Stimulated activated CD8-positive, alpha-beta memory T cell treated with anti-CD3 and anti-CD28 coated beads, Interleukin-12 subunit alpha, Interleukin-12 subunit beta, amount 100 ng/mL, for 24 hours (primary cell): Measurements from ENCODE around the gene UST.
"Not testable (repeated sequence)": the region's sequence is repeated elsewhere in the genome, so short reads cannot be mapped to it uniquely, and the experiment has no call there.

ENCODE experiments used
- DNase-seq: peaks from one replicate; pipeline ENCODE4 v3.0.0-alpha.2; 2020; ENCODE audit errors: extremely low read depth

UST gene

GRCh38 chr6:148735989-148736388 is 10.8 kb upstream of the UST start:
- DNase-seq = no peak

DNA sequence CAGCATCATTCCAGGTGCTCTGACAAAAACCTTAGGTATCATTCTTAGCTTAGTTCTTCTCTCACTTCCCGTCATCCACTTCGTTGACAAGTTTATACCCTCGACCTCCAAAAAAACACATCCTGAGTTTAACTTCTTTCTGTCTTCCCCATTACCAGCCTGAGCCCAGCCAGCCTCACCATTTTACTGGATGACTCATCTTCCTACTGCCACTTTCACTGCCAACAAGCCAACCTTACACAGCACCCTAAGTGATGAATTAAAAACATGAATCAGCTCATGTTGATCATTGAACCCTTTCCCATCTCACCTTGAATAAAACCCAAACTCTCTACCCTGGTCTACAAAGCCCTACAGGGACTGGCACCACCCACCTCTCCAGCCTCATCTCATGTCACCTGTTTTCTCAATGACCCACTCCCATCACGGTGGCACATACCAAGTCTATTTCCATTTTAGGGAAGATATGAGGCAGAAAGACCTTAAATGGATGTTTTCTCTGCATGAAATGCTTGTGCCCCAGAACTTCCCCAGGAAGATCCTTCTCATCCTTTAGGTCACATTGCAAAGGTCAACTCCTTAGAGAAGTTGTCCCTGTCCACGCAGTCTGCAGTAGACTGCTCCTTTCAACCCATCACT is 9.9 kb upstream of the UST start:
- DNase-seq = no peak

DNA sequence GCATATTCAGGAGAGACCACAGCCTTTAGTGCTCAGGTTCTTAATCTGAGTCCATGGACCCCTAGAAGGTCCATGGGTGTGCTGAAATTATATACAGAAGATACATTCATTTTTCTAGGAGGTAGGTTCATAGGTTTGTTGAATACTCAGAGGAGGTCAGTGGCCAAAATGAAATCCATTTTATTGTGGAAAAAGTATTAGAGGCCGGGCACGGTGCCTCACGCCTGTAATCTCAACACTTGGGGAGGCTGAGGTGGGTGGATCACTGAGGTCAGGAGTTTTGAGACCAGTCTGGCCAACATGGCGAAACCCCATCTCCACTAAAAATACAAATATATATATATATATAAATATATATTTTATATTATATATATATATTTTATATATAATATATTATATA is 9.0 kb upstream of the UST start:
- no peak for DNase-seq

- no peak for DNase-seq
Measured at GRCh38 chr6:148738946-148739821, 7.6 kb upstream of the UST start.

DNA sequence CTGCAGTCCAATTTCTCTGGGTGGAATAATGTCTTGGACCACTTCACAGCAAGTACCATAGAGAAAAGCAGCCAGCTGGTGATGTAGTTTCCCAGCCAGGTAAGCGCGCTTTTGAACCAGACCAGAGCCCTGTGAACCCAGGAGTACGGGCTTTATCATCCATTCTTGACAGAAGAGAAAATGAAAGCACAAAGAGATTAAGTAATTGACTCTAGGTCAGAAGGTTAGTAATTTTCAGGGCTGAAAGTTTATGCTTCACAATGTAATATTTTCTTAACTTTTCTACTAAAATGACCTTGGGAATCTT is 7.1 kb upstream of the UST start:
- no peak for DNase-seq

- DNase-seq = no peak
Measured at GRCh38 chr6:148743476-148743875, 3.4 kb upstream of the UST start.

- no peak for DNase-seq
Measured at GRCh38 chr6:148745926-148746325, 904 bp upstream of the UST start.

DNA sequence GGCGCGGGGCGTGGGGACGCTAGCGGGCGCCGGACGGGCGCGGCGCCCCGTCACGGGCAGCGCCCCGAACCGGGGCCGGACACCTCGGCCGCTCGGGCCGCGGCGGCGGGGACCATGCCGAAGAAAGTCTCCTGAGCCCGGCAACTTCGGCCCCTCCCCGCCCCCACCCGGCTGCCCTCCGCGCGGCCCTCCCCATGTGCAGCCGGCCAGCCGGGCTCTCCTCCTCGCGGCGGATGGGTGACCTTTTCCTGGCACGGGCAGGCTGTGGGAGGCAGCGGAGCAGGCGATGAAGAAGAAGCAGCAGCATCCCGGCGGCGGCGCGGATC is 278 bp downstream of the UST start:
- DNase-seq = no peak

DNA sequence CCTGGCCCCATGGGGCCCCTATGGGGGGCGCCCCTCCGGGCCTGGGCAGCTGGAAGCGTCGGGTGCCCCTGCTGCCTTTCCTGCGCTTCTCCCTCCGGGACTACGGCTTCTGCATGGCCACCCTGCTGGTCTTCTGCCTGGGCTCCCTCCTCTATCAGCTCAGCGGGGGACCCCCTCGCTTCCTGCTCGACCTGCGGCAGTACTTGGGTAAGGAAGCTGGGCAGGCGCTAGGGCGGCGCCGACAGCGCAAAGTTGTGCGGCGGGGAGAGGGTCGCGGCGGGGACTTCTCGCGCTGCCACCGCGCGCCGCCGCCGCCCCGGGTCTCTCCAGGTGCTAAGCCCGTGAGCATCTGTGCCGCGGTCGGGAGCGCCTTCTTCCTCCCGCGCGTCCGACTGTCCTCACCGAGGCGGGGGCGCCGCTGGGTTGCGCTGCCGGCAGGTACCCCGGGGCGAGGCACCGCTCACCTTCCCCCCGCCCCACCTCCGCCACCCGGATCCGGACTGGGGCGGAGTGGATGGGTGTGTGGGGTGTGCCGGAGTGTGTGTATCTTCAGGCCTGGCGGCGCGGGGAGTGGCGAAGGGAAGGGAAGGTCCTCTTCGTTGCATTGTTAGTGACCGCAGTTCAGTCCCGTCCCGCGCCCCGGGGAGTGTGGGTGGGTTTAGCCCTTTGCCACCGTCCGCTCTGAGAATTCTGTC is 788 bp downstream of the UST start:
- no peak for DNase-seq

GRCh38 chr6:148749674-148750073 is 2.8 kb downstream of the UST start:
- no peak for DNase-seq

- no peak for DNase-seq
Measured at GRCh38 chr6:148750838-148751792, 4.3 kb downstream of the UST start.

GRCh38 chr6:148751793-148752170 is 5.0 kb downstream of the UST start:
- no peak for DNase-seq

DNA sequence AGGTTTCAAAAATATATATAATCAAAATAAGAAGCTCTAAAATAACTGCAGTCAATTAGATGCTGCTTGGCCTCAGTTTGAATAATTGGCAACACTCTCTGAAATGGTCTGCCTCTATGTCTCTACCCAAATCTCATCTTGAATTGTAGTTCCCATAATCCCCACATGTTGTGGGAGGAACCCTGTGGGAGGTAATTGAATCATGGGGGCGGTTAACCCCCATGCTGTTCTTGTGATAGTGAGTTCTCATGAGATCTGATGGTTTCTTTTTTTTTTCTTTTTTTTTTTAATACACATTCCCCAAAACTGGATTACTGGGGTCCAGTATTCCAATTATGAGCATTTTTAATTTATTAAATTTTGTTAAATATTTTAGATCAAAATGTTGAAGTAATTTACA is 8.5 kb downstream of the UST start:
- DNase-seq = not testable (repeated sequence)

DNA sequence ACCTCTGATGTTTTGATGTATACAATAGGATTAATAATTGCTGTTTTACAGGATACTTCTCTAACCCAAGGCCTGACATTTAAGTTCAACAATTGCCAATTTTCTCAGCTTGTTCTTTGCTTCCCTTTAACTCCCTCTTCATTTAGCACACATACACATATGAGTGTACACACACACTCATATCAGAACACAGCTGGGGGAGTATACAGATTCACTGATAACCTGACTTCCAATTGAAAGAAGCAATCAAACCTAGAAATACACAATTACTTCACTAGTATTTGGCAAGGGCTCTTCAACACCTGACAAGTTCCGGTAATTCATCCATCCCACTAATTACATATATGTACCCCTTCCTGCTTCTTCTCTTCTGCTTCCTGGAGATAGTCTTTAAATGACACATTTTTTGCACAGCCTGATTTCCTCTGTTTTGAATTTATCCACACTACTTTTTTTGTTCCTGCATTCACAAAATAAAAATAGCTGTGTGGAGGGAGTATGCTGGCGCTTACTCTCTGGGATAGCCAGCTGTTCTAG is 11.2 kb downstream of the UST start:
- DNase-seq = no peak

- DNase-seq = no peak
Measured at GRCh38 chr6:148758492-148758891, 11.7 kb downstream of the UST start.

GRCh38 chr6:148760258-148760534 is 13.4 kb downstream of the UST start:
- DNase-seq = no peak

DNA sequence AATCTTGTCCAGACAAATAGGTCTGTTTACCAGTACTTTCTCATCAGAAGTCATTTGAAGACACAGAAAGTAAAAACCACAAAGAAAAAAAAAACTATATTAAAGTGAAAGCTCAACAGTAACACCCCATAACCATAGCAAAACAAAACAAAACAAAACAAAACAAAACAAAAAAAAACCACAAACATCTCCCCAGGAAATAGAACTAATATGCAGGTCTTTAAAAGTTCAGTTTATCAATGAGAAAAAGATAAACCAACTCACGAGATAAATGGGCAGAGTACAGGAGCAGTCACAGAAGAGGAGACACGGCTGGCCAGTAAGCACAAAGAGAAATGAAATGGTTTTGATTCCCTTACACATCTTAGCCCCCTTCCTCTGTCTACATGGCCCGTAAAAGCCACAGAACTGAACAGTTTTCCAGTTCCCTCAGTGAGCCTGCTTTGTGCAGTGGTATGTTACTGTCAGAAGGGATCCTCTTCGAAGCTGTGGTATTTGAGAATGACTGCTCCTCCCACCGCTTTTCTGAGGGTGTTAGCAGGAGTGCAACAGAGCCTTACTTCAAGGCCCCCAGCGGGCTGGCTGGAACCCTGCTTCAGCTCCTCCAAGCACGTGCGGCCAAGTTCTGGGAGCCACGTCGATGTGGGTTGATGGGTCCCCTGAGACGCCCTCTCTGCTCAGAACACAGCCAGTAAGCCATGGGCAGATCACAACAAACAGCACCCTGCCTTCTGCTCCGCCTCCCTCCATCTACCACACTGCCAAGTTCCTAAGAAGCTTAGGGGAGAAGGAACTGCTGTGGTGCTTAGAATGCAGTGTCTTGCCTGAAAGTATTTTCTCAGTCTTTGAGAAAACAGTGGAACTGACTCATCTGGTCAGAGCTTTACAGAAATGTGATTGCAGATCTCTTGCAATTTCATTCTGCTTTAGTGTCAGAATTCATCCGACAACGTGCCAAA is 14.0 kb downstream of the UST start:
- DNase-seq = no peak

DNA sequence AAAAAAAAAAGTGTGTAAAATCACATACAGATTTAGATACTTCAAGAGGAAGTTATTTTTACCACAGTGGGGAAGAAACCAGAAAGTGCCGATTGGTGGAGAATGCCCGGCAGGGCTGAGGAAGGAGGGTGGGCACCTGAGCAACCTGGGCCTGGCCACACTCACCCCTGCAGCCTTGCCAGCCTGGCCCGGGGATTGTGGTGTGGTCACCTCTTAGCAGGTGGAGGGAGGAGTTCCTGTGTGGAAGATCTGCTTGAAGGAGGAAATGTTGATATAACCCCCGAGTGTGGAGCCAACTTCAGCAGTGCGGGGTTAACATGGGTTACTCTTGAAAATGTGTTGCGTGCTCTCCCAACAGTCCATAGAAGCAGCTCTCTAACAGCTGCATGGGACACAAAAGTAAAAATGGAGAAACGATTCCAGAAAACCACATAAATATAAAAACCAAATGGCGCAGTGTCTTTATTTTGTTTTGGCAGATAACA is 14.7 kb downstream of the UST start:
- no peak for DNase-seq

- DNase-seq = no peak
Measured at GRCh38 chr6:148762231-148762630, 15.4 kb downstream of the UST start.

DNA sequence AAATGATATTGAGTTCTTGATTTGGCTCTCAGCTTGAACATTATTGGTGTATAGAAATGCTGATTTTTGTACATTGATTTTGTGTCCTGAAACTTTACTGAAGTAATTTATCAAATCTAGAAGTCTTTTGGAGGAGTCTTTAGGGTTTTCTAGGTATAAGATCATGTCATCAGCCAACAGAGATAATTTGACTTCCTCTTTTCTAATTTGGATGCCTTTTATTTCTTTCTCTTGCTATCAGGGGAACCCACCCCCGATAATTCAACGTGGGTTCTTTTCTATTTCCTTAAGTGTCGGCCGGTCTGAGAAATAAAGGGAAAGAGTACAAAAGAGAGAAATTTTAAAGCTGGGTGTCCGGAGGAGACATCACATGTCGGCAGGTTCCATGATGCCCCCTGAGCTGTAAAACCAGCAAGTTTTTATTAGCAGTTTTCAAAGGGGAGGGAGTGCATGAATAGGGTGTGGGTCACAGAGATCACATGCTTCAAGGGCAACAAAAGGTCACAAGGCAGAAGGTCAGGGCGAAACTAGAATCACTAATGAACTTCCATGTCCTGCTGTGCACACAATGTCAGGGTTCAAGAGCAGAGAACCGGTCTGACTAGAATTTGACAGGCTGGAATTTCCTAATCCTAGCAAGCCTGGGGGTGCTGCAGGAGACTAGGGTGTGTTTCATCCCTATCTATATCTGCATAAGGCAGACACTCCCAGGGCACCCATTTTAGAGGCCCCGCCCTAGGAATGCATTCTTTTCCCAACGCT is 17.6 kb downstream of the UST start:
- not testable (repeated sequence) for DNase-seq
